HEK293T (cell line): Measurements from ENCODE around the gene AKAP4.

Experiments
- CTCF ChIA-PET: fragments of 350-600 bp; formaldehyde crosslinking; extraction: SDS; loops from one replicate; lab custom pipeline; 2021; ENCODE audit warnings: antibody characterized with exemption, inconsistent platforms; lab: Yijun Ruan, JAX
- POLR2A ChIA-PET: fragments of 350-600 bp; formaldehyde crosslinking; extraction: SDS; loops from one replicate; lab custom pipeline; 2020; ENCODE audit warnings: antibody characterized with exemption, inconsistent platforms; lab: Yijun Ruan, JAX
- DNase-seq: peaks from one replicate; pipeline ENCODE4 v3.0.0; 2012; ENCODE audit warnings: mixed read lengths; ENCODE audit errors: extremely low spot score
- ARNT ChIP-seq: fragments of 450-650 bp; IDR thresholded peaks from 2 replicates; pipeline ENCODE4 v1.6.1; 2017; ENCODE audit warnings: mild to moderate bottlenecking
- BHLHE40 ChIP-seq: fragments of 450-650 bp; IDR thresholded peaks from 2 replicates; pipeline ENCODE4 v1.6.1; 2016; ENCODE audit warnings: mild to moderate bottlenecking, moderate library complexity, borderline replicate concordance
- CTBP1 ChIP-seq: fragments of 450-650 bp; IDR thresholded peaks from 2 replicates; pipeline ENCODE4 v1.6.1; 2016; ENCODE audit warnings: borderline replicate concordance
- ELF4 ChIP-seq: fragments of 450-650 bp; IDR thresholded peaks from 2 replicates; pipeline ENCODE4 v1.6.1; 2017; ENCODE audit warnings: antibody characterized with exemption
- FOXA1 ChIP-seq: fragments of 450-650 bp; IDR thresholded peaks from 2 replicates; pipeline ENCODE4 v1.6.1; 2016; ENCODE audit warnings: mild to moderate bottlenecking
- FOXK2 ChIP-seq: fragments of 450-650 bp; IDR thresholded peaks from 2 replicates; pipeline ENCODE4 v1.6.1; 2016; ENCODE audit warnings: mild to moderate bottlenecking
- FOXM1 ChIP-seq: fragments of 450-650 bp; IDR thresholded peaks from 2 replicates; pipeline ENCODE4 v1.6.1; 2017; ENCODE audit warnings: mild to moderate bottlenecking, borderline replicate concordance
- HDGF ChIP-seq: fragments of 450-650 bp; IDR thresholded peaks from 2 replicates; pipeline ENCODE4 v1.6.1; 2017; ENCODE audit warnings: antibody characterized with exemption, borderline replicate concordance
- L3MBTL2 ChIP-seq: fragments of 450-650 bp; conservative IDR thresholded peaks from 2 replicates; pipeline ENCODE4 v1.6.1; 2016; ENCODE audit warnings: mild to moderate bottlenecking
- LEF1 ChIP-seq: fragments of 450-650 bp; IDR thresholded peaks from 2 replicates; pipeline ENCODE4 v1.6.1; 2017; ENCODE audit warnings: mild to moderate bottlenecking, borderline replicate concordance
- NFRKB ChIP-seq: fragments of 450-650 bp; IDR thresholded peaks from 2 replicates; pipeline ENCODE4 v1.6.1; 2016; ENCODE audit warnings: mild to moderate bottlenecking, moderate library complexity
- SP1 ChIP-seq: fragments of 450-650 bp; IDR thresholded peaks from 2 replicates; pipeline ENCODE4 v1.6.1; 2017
- SUZ12 ChIP-seq: fragments of 450-650 bp; IDR thresholded peaks from 2 replicates; pipeline ENCODE4 v1.6.1; 2016; ENCODE audit warnings: mild to moderate bottlenecking
- TARDBP ChIP-seq: fragments of 450-650 bp; IDR thresholded peaks from 2 replicates; pipeline ENCODE4 v1.6.1; 2016
- ZNF384 ChIP-seq: fragments of 450-650 bp; IDR thresholded peaks from 2 replicates; pipeline ENCODE4 v1.6.1; 2016
- TF ChIP-seq, protein P1 (sequence below): fragments of 450-650 bp; IDR thresholded peaks from 2 replicates; pipeline ENCODE4 v1.6.1; 2016

The AKAP4 gene, protein sequence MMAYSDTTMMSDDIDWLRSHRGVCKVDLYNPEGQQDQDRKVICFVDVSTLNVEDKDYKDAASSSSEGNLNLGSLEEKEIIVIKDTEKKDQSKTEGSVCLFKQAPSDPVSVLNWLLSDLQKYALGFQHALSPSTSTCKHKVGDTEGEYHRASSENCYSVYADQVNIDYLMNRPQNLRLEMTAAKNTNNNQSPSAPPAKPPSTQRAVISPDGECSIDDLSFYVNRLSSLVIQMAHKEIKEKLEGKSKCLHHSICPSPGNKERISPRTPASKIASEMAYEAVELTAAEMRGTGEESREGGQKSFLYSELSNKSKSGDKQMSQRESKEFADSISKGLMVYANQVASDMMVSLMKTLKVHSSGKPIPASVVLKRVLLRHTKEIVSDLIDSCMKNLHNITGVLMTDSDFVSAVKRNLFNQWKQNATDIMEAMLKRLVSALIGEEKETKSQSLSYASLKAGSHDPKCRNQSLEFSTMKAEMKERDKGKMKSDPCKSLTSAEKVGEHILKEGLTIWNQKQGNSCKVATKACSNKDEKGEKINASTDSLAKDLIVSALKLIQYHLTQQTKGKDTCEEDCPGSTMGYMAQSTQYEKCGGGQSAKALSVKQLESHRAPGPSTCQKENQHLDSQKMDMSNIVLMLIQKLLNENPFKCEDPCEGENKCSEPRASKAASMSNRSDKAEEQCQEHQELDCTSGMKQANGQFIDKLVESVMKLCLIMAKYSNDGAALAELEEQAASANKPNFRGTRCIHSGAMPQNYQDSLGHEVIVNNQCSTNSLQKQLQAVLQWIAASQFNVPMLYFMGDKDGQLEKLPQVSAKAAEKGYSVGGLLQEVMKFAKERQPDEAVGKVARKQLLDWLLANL

DNA sequence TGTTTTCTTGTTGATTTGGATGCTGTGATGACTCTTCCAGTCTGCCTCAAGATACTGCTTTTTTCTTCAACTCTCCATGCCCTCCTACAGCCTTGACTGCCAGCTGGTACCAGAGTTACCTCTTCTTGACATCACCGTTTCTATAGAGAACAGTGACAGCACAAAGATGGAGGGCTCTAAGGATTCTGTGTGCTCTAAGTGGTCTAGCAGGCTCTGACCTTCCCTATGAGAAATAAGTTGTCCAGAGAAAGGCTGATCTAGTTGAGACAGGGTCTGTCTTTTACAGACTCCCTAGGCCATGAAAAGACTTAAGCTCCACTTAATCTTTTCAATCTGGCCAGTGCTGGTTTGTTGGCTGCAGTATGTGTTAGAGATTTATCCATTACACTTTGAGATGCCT, at the start of gene AKAP4:
Gene AKAP4 (minus strand): TSS at position 101 of the 400 bp plus-strand sequence. CDS start 118 bp downstream, outside the sequence.
- no peak for DNase-seq
- CTCF ChIA-PET: no interaction called here
- POLR2A ChIA-PET: no interaction called here
- TF ChIP-seq BHLHE40 (no peak), L3MBTL2 (no peak), NFRKB (no peak), TARDBP (no peak), FOXM1 (no peak), ARNT (no peak), SP1 (no peak), FOXA1 (no peak), SUZ12 (no peak), LEF1 (no peak), HDGF (no peak), ZNF384 (no peak), ELF4 (no peak), FOXK2 (no peak), CTBP1 (no peak)
- TF ChIP-seq, protein P1, sequence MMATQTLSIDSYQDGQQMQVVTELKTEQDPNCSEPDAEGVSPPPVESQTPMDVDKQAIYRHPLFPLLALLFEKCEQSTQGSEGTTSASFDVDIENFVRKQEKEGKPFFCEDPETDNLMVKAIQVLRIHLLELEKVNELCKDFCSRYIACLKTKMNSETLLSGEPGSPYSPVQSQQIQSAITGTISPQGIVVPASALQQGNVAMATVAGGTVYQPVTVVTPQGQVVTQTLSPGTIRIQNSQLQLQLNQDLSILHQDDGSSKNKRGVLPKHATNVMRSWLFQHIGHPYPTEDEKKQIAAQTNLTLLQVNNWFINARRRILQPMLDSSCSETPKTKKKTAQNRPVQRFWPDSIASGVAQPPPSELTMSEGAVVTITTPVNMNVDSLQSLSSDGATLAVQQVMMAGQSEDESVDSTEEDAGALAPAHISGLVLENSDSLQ: no peak

DNA sequence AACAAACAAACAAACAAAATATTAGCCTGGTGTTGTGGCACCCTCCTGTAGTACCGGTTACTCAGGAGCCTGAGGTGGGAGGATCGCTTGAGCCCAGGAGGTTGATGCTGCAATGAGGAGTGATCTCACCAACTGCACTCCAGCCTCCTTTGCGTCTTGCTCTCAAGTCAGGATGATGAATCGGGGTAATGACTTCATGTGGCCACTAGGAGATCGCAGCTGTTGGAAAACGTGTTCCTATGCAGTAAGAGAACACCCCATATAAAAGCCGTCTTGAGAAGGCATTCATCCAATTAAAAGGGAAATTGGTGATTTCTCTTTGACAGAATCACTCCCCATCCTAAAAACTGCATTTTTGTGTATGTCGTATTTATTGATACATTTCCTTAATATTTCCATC, 10.7 kb upstream of the AKAP4 start:
- TF ChIP-seq CTBP1: no peak
- TF ChIP-seq L3MBTL2: no peak
- TF ChIP-seq HDGF: no peak
- TF ChIP-seq LEF1: no peak
- no peak for TF ChIP-seq SP1
- no peak for TF ChIP-seq FOXM1
- no peak for TF ChIP-seq ELF4
- TF ChIP-seq NFRKB: no peak
- TF ChIP-seq, protein P1: no peak
- TF ChIP-seq ARNT: no peak
- no peak for TF ChIP-seq FOXA1
- no peak for TF ChIP-seq ZNF384
- no peak for TF ChIP-seq SUZ12
- ChIA-PET CTCF (interaction anchor here (1.5 kb wide), 1 partner anchor 12 kb away, joined by 4 read pairs; no protein-coding TSS in a partner anchor), POLR2A (no interaction called here)
- peak; percentile 22 for DNase-seq

DNA sequence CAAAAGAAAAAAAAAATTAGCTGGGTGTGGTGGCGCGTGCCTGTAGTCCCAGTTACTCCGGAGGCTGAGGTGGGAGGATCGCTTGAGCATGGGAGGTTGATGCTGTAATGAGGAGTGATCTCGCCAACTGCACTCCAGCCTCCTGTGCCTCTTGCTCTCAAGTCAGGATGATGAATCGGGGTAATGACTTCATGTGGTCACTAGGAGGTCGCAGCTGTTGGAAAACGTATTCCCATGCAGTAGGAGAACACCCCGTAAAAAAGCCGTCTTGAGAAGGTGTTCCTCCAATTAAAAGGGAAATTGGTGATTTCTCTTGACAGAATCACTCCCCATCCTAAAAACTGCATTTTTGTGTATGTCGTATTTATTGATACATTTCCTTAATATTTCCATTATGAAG, 5.9 kb upstream of the AKAP4 start:
- CTCF ChIA-PET: interaction anchor here (0.7 kb wide), 1 partner anchor 297 kb away, joined by 3 read pairs; no protein-coding TSS in a partner anchor
- POLR2A ChIA-PET: no interaction called here
- TF ChIP-seq CTBP1 (no peak), ZNF384 (no peak), ARNT (no peak), ELF4 (no peak), NFRKB (no peak), SP1 (no peak), BHLHE40 (no peak)
- TF ChIP-seq, protein P1: no peak
- no peak for DNase-seq

DNA sequence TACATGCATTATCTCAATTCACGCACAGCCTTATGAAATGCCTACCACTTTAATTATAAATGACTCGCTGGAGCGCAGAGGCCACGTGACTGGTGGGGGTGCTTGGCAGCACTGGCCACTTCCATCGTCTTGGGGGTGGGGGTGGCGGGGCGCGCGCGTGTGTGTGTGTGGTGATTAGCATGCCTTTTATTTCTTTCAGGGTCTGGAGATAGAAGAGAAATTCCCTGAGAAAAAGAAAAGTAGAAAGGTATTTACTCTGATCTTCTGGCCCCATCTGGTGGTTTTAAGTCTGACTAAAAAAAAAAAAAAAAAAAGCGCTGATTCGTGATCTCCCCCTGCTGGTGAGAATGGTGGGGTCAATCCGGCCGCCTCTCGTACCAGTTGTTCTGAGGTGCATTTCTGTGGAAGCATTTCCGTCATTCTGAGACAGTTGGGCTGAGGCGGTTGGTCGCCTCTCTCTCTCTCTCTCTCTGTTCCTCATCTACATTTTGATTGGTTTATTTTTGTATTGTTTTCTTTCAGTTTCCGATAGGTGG, 3.6 kb upstream of the AKAP4 start, which contains the start of gene CCNB3:
Gene CCNB3 (plus strand): TSS at position 402 of the 536 bp plus-strand sequence. CDS start 80,399 bp downstream, outside the sequence.
- ChIA-PET POLR2A (interaction anchor here (0.7 kb wide), 1 partner anchor 13 kb away, joined by 3 read pairs; no protein-coding TSS in a partner anchor), CTCF (interaction anchor here (0.6 to 0.7 kb wide), 3 partner anchors 100 to 358 kb away, joined by 3 to 4 read pairs (median 3); no protein-coding TSS in a partner anchor)
- TF ChIP-seq, protein P1: 0 out of 2 replicates have a peak, but pooled peaks have one; percentile 4
- TF ChIP-seq FOXK2: no peak
- peak; percentile 28; the same call in 1 of the 2 replicates for TF ChIP-seq ELF4
- TF ChIP-seq ZNF384: peak; percentile 96
- peak; percentile 70; the same call in 1 of the 2 replicates for TF ChIP-seq FOXM1
- peak; percentile 47; the same call in 1 of the 2 replicates for TF ChIP-seq BHLHE40
- TF ChIP-seq CTBP1: peak; percentile 15; the same call in 1 of the 2 replicates
- TF ChIP-seq L3MBTL2: peak; percentile 90
- TF ChIP-seq SP1: no peak
- DNase-seq: peak; percentile 74
